Measurements from ENCODE around the gene BCAM.

Gene BCAM

DNA sequence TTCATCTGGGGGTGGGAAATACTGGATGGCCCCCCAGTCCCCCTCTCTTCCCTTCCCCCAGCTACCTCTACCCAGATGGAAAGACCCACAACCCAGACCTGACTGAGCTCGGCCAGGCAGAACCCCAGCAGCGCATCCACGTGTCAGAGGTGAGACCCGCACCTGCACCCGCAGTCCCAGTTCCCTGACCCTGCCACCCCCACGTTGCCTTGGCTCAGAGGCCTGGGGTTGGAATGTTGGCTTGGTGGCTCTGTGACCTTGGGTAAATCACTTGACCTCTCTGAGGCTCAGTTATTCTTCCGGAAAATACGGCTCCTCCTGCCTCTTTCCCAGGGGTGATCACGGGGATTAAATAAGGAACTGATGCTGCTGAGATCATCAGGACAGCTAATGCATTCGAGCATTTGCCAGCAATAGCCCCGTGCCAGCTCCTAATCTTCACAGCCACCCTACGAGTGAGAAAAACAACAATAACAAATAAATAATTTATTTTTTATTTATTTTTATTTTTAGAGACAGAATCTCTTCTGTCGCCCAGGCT lies 18.9 kb upstream of the BCAM start:
- no peak for DNase-seq (ENCODE audit: low read depth)

DNA sequence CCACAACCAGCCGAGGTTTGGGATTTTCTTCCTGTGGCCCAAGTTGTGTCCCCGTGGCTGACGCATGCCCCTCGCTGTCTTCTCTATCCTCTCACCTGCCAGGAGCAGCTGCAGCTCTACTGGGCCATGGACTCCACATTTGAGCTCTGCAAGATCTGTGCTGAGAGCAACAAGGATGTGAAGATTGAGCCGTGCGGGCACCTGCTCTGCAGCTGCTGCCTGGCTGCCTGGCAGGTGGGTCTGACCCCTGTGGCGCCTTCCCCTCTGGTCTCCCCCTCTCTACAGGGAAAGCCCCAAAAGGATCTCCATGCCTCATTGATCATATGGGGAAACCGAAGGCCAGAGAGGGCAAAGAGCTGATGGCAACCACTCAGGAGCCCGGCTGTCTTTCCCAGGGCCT lies 16.6 kb upstream of the BCAM start:
- no peak for DNase-seq (ENCODE audit: low read depth)

DNA sequence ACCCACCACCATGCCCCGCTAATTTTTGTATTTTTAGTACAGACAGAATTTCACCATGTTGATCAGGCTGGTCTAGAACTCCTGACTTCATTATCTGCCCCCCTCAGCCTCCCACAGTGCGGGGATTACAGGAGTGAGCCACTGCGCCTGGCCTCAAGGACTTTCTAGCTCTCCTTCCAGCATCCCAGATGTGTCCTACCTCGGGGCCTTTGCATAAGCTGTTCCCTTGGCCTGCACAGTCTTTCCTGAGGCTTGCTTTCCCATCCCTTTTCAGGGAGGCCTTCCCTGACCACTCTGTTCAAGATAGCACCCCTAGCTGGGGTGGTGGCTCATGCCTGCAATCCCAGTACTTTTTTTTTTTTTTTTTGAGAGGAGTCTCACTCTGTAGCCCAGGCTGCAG lies 14.3 kb upstream of the BCAM start:
- DNase-seq (ENCODE audit: low read depth) = no peak

DNA sequence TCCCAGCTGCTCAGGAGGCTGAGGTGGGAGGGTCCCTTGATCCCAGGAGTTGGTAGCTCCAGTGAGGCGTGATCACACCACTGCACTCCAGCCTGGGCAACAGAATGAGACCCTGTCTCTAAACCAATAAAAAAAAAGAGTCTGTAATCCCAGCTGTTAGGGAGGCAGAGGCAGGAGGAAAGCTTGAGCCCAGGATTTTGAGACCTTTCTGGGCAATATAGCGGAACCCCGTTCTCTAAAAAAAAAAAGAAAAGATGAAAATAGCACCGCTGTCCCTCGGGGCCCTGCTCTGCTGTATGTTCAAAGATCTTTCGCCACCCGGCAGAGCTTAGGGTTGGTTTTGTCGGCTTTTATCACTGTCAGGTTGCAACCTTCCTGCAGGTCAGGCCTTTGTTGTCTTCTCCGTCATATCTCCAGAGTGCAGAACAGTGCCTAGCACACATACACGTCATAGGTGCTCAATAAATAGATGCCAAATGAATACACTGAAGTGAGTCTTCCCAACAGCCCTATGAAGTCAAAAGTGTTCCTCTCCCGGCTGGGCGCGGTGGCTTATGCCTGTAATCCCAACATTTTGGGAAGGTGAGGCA lies 13.4 kb upstream of the BCAM start:
- DNase-seq (ENCODE audit: low read depth) = no peak

DNA sequence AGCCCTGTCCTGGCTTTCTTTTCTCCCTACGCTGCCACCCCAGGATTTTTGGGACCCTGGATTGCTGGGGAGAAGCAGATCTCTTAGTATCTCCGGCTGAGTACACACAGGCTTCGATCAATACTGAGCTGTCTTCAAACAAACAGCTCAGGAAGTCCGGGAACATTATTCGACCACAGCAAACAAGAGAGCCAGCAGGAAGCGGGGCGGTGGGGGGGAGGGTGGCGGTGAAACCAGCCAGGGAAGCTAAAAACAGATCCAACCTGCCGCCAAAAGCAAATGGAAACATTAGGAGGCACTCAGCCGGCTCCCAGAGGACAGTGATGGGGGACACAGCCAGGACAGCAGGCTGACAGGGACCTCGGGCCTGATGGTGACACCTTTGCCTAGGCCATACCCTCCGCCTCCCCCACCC lies 12.2 kb upstream of the BCAM start:
- DNase-seq (ENCODE audit: low read depth) = no peak

DNA sequence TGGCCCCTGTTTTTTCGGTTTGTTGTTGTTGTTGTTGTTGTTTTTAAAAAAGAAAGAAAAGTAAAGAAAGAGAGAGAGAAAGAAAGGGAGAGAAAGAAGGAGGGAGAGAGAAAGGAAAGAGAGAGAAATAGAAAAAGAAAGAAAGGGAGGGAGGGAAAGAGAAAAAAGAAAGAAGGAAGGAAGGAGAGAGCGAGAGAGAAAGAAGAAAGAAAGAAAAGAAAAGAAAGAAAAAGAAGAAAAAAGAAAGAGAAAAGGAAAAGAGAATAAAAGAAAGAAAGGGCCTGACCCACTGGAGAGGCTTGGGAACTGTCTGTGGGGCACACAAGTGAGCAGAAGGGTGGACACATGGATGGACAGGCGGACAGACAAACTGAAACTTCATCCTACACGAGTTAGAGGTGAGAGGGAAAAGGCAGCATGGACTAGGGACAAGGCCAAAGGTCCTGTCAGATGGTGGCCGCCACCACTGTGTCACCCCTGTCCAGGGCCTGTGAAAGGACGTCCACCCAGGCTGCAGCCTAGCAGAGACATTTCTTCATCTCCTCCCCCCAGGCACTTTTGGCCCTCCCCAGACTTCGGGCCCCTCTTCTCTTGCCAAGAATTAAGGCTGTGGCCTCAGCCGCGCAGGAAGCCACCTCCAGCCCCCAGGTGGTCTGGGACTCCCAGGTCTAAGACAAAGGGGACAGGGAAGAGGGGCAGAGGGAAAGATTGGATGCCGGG lies 9.1 kb upstream of the BCAM start:
- DNase-seq (ENCODE audit: low read depth) = no peak

DNA sequence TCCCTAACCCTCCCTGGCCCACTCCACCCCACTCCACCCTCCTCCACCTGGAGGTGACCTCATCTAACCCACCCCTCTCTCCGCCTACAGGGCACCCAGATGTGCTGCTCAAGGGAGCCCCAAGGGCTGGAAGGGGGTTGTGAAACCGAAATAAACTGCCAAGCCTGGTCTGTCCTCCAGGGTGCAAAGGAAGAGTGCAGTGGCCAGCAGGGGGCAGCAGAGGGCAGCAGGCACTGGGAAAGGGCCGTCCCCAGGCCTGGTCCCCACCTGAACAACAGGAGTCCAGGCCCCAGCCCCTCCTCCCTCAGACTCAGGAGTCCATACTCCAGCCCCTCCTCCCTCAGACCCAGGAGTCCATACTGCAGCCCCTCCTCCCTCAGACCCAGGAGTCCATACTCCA lies 8.4 kb upstream of the BCAM start:
- peak; percentile 56 for DNase-seq (ENCODE audit: low read depth)

DNA sequence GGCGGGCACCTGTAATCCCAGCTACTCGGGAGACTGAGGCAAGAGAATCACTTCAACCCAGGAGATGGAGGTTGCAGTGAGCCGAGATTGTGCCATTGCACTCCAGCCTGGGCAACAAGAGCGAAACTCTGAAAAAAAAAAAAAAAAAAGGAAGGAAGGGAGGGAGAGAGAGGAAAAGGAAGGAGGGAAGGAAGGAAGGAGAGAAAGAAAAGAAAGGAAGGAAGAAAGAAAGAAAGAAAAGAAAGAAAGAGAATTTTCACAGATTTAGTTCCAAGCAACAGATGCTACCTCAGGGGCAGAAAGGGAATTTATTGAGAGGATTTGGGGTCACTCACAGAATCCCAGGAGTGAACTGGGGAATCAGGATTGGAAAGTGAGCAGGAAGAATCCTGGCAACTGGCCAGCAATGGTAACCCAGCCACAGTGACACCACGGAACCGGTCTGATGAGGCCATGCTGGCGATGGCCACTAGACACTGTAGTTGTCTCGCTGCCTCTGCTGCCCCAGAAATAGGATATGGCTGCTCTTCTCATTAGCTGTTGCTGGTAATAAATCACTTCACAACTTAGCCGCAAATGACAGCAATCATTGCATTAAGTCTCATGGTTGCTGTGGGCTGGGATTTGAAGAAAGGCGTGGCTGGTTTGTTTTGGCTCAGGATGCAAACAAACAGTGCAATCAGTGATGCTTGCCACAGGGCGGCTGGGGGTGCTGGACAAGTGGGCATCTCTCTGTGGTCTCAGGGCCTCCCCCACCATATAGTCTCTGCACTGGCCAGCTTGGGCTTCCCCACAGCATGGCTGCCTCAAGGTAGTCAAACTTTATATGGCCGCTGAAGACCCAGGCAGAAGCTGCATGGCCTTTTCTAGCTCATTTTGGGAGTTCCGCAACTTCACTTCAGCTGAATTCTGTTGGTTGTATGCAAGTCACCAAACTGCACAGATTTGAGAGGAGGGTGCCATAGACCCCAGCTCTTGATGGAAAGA lies 5.2 kb upstream of the BCAM start:
- no peak for DNase-seq (ENCODE audit: low read depth)

DNA sequence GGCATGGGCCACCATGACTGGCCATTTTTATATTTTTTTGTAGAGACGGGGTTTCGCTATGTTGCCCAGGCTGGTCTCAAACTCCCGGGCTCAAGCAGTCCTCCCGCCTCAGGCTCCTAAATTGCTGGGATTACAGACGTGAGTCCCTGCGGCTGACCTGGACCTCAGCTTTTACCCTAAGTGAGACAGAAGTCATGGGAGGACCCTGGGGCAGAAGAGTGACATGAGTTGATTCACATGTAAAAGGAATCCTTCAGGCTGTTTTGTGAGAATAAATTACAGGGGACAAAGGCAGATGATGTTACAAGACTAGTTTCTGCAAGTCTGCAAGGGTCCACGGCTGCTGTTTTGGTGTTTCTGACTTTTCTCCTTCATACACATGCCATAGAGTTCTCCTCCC lies 2.6 kb upstream of the BCAM start:
- DNase-seq (ENCODE audit: low read depth) = no peak

DNA sequence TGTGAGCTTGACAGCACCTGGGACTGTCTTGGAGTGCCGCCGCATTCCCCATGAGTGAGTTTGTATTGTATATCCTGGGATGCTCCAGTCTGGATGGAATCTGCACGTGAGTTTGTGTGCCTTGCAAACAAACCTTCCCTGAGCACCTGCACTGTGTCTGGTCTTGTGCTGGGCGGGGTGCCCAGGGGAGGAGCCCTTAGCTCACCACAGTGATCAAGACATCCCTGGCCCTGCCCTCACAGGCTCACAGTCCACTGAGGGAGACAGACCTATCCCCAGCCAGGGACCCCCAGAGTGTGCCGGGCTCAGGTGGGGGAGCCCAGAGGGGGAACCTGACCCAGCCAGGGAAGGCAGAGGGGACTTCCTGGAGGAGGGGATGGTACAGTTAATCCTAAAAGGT lies 1.7 kb upstream of the BCAM start:
- no peak for DNase-seq (ENCODE audit: low read depth)

DNA sequence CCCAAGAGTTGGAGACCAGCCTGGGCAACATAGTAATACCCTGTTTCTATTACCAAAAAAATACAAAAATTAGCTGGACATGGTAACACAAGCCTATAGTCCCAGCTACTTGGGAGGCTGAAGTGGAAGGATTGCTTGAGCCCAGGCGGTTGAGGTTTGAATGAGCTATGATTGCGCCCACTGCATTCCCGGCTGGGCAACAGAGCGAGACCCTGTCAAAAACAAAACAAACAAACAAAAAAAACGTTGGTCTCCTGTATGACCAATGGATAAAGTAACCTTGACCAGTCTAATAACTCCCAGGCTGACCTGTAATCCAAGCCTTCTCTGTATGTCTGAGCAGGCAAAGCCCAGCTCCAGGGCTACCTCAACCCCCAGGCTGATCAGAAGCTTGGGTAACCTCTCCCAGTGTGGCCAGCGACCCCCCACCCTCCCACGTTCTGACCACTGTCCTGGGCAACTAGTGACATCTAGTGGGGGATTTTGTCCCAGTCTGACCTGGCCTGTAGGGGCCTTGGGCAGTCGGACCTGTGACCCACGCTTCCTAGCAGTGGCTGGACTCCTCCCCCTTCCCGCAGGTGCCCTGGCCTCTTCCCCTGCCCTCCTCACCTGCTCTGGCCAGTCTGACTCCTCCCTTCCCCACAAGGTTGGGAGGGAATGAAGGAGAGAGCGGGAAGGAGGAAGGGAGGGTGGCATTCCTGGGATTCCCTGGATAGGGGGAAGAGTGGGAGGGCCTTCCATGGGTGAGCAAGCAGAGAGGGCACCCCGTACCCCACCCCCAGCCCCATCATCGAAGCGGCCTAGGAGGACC lies 1.0 kb upstream of the BCAM start:
- peak; percentile 10 for DNase-seq (ENCODE audit: low read depth)

DNA sequence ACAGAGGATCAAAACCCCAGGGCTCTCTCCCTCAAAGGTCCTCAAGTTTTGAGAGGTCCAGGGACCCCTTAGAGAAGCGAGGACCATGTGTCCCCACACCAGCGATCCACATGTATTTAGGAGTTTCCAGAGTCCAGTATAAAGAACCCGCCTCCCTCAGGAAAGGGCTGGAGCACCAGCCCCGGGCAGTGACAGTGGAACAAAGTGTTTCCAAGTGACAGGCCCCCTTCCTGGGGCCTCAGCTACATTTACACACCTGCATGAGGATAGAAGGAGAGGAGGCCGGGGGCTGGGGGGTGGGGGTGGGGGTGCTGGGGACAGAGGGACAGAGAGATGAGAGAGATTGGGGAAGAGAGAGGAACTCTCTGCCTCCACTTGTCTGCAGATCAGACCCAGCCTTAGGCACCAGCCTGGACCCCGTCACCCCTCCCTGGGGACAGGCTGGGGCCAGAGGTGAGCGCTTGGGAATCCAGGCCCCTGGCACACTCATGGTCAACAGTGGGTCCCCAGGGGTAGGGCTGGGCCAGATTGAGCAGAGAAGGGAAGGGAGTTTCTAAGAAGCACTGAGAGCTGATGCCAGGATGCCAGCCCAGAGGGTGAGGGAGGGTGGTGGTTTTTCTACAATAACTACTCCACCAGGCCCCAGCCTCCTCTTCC lies 802 bp downstream of the BCAM start:
- no peak for DNase-seq (ENCODE audit: low read depth)

DNA sequence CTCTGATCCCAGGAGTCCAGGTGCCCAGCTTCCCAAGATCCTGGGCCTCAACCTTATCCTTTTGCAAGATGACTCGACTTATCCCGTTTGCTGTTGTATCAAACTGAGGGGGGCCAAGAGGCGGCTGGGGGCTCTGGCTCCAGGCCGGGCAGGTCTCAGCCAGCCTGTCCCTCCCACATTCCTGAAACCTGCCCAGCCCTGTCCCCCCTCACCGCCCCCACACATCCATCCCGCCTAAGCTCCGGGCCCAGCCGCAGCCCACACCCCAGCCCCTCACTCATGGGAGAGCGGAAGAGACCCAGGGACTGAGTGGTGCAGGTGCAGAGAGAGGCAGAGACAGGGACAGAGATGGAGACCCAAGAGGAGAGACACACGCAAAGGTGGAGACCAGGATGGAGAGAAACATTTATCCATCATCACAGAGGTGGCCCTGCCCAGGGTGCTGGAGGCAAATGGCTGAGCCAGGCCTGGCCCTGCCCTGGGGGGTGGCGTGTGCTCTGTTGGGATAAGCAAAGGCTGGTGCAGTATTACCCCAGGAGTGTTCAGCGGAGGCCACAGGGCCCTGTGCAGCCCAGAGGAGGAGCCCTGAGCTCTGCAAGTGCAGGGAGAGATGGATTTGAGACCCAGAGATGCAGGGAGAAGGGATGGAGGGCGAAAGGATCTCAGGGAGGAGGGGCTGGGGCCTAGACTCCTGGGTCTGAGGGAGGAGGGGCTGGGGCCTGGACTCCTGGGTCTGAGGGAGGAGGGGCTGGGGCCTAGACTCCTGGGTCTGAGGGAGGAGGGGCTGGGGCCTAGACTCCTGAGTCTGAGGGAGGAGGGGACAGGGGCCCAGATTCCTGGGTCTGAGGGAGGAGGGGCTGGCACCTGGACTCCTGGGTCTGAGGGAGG lies 1.6 kb downstream of the BCAM start:
- DNase-seq (ENCODE audit: low read depth) = no peak

DNA sequence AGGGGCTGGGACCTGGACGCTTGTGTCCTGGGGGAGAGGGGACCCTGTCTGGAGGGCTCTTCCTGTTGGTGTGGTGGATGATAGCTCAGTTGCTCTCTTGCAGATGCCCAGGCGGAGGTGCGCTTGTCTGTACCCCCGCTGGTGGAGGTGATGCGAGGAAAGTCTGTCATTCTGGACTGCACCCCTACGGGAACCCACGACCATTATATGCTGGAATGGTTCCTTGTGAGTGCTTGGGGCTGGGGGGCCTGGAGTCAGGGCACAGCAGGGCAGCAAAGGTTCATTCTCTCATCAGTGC lies 2.2 kb downstream of the BCAM start:
- no peak for DNase-seq (ENCODE audit: low read depth)

DNA sequence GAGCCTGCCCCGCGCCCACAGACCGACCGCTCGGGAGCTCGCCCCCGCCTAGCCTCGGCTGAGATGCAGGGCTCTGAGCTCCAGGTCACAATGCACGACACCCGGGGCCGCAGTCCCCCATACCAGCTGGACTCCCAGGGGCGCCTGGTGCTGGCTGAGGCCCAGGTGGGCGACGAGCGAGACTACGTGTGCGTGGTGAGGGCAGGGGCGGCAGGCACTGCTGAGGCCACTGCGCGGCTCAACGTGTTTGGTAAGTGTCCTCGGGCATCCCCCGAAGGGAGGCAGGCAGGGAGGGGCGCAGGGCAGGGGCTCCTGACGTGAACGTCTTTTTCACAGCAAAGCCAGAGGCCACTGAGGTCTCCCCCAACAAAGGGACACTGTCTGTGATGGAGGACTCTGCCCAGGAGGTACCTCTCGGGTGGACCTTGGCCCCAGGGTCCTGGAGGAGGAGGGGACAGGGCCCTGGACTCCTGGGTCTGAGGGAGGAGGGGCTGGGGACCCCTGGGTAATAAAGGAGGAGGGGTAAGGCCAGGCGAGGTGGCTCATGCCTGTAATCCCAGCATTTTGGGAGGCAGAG lies 3.3 kb downstream of the BCAM start:
- no peak for DNase-seq (ENCODE audit: low read depth)

DNA sequence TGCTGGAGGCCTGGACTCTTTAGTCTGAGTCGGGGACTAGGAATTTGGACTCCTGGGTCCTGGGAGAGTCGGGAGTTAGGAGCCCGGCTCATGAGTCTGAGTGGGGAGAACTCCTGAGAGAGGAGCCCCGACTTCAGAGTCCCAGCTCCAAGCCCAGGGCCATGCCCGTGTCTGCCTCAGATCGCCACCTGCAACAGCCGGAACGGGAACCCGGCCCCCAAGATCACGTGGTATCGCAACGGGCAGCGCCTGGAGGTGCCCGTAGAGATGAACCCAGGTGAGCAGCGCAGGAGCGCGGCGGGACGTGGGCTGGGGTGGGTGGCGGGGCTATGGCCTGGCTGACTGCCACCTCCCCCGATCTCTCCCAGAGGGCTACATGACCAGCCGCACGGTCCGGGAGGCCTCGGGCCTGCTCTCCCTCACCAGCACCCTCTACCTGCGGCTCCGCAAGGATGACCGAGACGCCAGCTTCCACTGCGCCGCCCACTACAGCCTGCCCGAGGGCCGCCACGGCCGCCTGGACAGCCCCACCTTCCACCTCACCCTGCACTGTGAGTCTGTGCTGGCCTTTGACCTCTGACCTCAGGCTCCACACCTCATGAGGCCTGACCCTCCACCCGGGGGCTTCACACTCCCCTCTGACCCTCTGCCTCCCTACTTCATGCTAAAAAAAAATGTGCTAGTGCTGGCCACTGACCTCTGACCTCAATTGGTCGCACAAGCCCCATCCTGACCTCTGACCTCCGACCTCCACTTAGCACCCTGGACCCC lies 4.4 kb downstream of the BCAM start:
- DNase-seq (ENCODE audit: low read depth) = no peak

DNA sequence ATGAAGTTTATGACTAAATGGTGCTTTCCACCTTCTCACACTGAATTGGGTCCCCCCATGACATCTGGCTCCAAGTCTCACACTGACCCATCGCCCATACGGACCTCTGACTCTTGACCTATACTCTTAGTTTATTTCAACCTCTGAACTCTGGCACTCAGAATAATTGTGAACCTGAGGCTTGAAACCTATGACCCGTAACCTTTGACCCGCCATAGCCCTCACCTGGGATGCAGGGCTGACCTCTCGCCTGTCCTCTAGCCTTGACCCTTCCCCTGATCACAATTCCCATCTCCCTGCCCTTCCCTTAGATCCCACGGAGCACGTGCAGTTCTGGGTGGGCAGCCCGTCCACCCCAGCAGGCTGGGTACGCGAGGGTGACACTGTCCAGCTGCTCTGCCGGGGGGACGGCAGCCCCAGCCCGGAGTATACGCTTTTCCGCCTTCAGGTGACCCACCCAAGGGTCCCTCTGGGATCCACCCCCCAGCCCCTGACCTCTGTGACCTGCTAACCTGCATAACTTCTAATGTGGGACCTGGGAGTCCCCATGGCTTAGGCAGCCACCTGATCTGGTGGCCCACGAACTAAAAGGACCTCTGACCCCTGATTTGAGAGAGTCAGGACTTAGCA lies 5.1 kb downstream of the BCAM start:
- DNase-seq (ENCODE audit: low read depth) = no peak

DNA sequence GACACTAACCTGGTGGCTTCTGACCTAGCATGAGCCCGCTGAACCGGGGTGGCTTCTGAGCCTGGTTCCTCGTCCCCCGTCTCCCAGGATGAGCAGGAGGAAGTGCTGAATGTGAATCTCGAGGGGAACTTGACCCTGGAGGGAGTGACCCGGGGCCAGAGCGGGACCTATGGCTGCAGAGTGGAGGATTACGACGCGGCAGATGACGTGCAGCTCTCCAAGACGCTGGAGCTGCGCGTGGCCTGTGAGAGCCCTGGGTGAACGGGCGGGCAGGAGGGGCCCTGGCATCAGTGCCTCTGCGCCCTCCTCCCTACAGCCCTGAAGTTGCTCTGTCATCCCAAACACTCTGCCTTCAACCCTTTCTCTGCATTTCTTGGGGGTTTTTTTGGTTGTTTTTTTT lies 5.6 kb downstream of the BCAM start:
- no peak for DNase-seq (ENCODE audit: low read depth)

DNA sequence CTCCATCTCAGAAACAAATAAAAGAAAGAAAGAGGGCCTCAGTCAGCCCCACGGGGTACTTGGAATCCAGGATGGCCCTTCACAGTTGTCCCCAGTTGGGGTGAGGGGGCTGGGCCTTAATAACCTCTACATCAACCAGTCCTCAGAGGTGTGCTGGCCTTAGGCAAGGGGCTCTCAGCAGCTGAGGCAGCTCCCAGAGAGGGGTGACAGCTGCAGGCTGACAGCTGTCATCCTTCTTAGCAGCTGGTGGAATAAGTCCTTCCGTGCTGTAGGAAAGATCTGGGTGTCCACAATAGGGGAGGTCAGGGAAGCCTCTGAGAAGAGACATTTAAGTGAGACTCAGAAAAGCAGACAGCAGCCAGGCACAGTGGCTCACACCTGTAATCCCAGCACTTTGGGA lies 7.4 kb downstream of the BCAM start:
- DNase-seq (ENCODE audit: low read depth) = no peak
